UCSD-AML1 (cell line): ENCODE data around the gene MCTP2.

Experiments
- DNase-seq: peaks from one replicate; lab custom pipeline; 2025; ENCODE audit not compliant: unreplicated experiment; lab: John Stamatoyannopoulos, UW

The MCTP2 gene

GRCh38 chr15:94296717-94297116 lies 65.4 kb downstream of the MCTP2 start:
- no peak for DNase-seq

GRCh38 chr15:94297558-94297957 lies 66.2 kb downstream of the MCTP2 start:
- peak; percentile 18 for DNase-seq

- DNase-seq = no peak
Measured at GRCh38 chr15:94298364-94298763, 67.0 kb downstream of the MCTP2 start.

- DNase-seq = no peak
Measured at GRCh38 chr15:94300612-94301011, 69.3 kb downstream of the MCTP2 start.

GRCh38 chr15:94305133-94305532 lies 73.8 kb downstream of the MCTP2 start:
- DNase-seq = no peak

DNA sequence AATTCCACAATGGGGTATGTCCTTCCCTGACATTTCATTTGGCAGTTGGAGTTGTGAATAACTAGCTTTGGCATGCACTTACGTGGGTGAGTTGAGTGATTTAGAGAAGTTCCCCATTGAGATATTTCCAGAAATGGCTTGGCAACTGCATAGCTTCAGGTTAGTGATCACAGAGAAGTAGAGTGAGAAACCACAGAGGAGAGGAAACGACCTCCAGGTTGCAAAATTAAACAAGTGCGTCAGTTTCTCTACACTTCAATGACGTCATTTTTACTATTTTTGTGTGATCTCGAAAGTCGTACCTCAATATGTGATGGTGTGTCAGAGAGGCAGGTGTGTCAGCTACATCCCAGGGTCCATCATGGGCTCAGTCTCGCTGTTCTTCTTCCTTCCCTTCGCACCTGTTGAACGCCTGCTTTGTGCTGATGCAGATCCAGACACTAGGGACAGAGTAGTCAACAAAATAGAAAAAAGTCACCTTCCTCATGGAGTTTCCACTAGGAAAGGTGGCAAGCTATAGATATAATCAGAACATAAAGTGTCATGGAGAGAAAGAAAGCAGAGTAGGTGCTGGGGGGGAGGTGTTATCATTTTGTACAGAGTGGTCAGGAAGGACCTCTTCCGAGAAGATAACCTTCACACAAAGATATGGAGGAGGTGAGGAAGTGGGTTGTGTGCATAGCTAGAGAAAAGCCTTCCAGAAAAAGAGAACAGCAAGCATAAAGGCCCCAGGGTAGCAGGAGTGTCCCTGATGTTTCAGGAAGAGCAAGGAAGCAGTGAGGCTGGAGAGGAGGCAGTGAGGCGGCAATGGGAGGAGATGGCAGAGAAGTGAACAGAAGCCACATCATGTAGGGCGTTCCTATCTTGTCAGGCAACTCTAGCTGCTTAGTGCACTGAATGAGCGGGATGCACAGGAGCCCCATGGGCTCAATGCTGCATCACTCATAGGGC lies 75.6 kb downstream of the MCTP2 start:
- DNase-seq = peak; percentile 26

GRCh38 chr15:94312946-94313345 lies 81.6 kb downstream of the MCTP2 start:
- no peak for DNase-seq

DNA sequence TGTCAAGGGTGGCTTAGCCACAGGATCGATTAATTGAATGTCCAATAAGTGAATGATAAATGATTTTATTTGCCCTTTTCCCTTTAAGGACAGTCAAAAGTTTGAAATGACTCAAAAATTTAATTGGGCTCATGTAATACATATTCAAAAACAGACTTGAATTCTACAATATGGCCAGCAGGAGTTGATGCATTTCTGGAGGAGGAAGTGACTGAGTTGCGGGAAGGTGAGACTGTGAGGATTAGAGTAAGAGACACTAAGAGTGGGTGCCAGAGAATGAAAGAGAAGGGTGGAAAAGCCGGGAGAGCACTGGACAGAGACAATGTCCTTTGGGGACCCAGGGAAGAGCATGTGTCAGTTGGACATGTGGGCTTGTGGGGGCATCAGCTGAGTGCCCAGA lies 83.3 kb downstream of the MCTP2 start:
- DNase-seq = no peak

DNA sequence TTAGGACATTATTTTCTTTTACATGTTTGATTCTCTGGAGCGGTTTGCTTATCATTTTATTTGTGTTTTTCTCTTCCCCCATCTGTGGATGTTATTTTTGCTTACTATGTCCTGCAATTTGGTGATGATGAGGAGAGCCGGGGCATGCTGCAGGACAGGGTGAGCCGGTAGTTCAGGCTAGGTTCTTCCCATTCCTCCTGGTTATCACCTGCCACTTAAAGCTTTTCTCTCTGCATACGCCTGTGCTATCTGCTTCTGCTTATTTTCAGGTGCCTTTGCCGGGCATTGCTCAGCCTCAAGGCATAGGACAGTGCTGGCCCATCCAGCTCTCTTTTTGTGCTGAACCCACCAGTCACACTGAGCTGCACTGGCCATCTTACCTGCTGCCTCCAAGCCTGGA lies 85.8 kb downstream of the MCTP2 start:
- DNase-seq = no peak

DNA sequence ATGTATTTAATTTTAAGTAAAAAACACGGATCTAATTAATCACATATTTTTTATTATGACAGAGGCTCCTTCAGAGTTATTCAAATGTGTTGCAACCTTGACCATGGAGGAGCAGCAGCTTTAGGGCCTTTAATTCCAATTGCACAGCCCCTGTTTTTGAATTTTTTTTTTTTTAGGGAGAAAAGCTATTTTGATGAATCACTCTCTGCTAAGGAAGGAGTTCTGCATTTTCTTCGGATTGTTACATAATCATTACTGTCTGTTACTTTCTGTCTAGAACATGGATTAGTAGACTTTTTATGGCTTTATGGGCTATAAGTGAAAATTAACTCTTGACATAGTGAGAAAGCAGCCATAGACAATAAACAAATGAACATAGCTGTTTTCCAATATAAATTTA lies 90.8 kb downstream of the MCTP2 start:
- DNase-seq = no peak

DNA sequence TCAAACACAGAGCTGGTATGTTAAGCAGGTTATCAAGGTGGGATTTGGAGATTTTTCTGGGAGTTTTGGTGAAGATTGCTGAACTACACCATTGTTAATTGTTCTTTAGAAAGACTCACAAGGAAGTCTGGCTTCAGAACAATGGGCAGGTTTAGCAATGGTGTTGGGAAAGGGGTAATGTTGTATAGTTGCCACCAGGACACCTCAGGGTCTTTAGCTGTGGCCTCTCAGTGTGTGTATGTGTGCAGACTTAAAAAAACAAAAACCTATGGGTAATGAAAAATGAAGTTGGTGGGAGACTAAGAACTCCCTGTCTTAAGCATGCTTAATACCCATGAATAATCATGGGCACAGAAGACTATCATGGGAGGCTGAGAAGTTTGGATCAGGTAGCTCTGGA lies 91.7 kb downstream of the MCTP2 start:
- no peak for DNase-seq

- peak; percentile 50 for DNase-seq
Measured at GRCh38 chr15:94324117-94324826, 92.9 kb downstream of the MCTP2 start.

DNA sequence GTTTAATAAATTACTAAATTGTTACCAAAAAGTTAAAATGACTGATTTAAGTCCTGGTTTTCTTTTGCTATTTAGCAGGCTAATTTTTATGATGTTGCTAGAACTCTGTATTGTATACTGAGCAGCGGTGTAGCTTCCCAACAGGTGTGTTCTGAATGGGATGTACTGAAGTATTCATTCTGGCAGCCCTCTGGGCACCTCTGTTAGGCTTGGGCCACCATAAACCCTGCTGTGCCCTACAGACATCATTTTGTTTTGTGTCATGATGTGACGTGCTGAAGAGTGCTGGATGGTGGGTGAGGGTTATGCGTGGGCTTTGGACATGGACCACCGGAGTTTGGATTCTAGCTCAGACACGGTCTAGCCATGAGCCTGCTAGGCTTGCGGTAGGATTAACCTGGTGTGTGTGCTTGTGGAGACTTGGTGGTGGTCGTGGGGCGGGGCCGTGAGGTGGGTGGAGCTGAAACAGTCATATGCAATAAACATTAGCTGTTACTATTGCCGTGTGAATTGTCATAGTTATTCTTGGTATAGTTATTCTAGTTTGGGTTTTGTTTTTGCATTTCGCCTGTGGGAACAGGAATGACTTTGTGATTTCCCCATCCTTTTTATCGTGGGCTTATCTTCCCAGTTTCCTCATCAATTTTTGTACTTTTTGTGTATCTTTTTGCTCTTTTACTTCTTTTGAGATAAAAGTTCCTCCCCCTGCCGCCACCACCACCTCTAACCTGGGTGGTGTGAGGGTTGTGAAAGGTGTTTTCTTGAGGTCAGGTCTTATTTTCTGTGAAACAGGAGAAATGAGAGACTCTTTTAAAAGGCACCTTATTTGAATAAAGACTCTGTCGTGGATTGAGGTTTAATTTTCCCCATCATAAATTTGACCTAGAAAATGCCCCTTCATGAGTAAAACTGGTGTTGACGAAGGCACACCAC lies 93.7 kb downstream of the MCTP2 start:
- DNase-seq = no peak

DNA sequence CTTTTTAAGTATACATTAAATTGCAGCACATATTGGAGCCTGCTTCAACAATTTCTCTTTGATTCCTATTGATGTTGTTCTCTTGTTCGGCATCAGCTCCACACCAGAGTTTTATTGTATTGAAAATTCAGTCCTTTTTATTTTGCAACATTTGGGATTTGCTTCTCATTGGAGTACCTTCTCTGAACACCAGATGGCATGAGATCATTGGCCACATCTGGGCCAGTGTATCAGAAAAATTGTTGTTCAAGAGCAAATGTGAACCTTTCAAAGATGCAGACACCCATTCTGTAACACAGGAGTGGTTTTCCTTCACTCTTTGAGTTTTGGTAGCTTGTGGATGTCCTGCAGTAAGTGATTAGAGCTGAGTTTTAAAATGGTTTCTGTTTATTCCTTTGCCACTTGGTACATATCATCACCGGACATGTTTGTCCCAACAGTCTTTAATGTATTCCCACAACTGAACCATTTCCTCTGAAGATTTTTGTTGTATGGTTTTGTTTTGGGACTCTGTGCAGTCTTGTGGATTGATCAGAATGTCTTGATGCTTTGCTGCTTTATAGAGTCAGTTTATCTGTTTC lies 96.1 kb downstream of the MCTP2 start:
- no peak for DNase-seq

- no peak for DNase-seq
Measured at GRCh38 chr15:94331731-94332130, 100.4 kb downstream of the MCTP2 start.

DNA sequence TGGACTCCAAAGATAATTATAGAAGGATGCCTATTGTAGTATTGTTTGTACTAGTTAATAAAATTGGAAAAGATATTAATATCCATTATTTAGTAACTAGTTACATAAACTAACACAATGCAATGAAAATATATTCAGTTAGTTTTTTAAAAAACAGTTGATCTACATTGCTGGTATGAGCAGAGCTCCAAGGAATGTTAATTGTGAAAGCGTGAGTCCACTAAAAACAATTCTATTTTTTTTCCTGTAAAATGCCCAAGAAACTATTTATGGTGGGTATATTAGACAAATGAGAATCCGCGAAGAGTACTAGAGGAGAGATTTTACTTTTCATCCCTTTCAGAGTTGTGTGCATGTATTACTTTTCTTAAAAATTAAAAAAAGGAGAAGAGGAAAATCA lies 104.3 kb downstream of the MCTP2 start:
- DNase-seq = no peak

DNA sequence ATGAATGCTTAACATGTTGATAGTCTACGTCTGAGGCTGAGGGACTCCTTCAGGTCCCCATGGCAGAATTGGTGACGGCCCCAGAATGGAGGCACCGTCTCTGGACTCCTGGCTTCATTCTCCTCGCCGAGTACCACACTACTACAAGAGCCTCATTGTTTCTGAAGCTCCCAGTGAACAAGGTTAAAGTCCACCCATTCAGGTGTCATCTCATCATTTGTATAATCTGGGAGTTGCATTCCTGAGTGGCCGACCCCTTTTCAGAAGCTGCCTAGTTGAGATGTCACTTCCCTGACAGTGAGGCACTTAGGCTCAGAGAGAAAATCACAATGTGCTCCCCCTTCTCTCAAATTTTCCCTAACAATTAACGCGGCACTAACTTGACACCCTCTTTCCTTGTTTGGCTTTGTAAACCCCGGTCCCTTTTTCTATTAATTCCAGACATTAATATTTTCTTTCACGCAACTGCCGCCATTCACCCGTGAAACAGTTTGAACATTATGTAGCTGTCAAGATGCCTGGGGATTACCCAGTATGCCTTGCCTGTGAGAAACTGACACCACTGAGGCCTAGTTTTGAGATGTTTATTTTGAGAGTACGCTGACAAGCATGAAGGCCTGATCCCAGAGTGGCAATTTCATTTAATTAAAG lies 105.6 kb downstream of the MCTP2 start:
- no peak for DNase-seq

- no peak for DNase-seq
Measured at GRCh38 chr15:94338243-94338846, 107.0 kb downstream of the MCTP2 start.

DNA sequence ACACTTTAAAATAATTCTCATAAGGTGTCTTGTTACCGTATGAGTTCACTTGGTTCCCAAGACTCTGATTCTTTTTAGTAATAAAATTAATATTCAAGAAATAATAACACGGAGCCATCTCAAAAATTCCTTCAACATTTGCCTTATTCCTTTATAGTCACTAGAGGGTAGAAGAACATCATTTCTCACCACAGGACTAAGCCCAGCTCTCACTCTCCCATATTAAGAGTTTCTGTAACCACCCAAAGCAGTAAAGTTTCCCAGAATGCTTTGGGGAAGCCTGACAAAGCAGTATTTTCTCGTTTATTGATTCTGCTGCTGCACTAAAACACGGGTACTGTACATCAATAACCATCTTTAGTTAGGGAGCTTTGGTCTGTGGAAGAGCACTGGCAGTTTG lies 114.9 kb downstream of the MCTP2 start:
- no peak for DNase-seq

GRCh38 chr15:94348084-94348483 lies 116.7 kb downstream of the MCTP2 start:
- no peak for DNase-seq
